ENCODE data around the gene AGT.
"Not testable (repeated sequence)": the region's sequence is repeated elsewhere in the genome, so short reads cannot be mapped to it uniquely, and the experiment has no call there.

The AGT gene

DNA sequence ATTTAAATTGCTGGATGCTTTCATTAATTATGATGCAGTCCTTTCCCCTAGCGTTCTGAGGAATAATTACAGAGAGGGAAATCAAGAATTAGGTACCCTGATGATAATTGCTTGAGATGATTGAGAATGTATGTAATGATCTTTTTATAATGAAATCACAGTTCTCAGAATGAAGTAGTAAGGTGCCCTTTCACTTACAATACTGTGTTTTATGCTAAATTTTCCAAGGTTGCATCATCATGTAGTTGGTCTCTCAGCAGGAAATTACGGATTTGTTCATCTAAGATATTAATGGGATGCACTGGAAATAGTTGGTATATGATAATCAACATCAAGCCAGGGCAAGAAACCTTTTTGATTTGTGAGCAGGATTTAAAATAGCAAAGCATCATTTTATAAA, 34.1 kb downstream of the AGT start:
- no peak overlapping the region for H3K9ac ChIP-seq (ENCODE audit: low read depth in 1 of 2, low read length in 2 of 2)
- H3K9me3 ChIP-seq (ENCODE audit: control insufficient read depth in 1 of 2, low read length in 2 of 2): no peaks in the 10 kb centered on the region
- no peaks in the 10 kb centered on the region for H3K4me1 ChIP-seq (ENCODE audit: control insufficient read depth in 1 of 2, insufficient read depth in 2 of 2, low read length in 2 of 2)
- H3K27ac ChIP-seq (ENCODE audit: low read depth, low read length): no peak overlapping the region
- peaks cover 32 to 74% of the 10 kb centered on the region in 2 donors for H3K36me3 ChIP-seq (ENCODE audit: control insufficient read depth in 1 of 2, insufficient read depth in 2 of 2, low read length in 2 of 2)
- H3K27me3 ChIP-seq (ENCODE audit: control insufficient read depth in 1 of 2, insufficient read depth in 2 of 2, low read length in 2 of 2): no peaks in the 10 kb centered on the region
- no peak overlapping the region for H3K4me3 ChIP-seq (ENCODE audit: low read depth in 1 of 2, low read length in 2 of 2)

DNA sequence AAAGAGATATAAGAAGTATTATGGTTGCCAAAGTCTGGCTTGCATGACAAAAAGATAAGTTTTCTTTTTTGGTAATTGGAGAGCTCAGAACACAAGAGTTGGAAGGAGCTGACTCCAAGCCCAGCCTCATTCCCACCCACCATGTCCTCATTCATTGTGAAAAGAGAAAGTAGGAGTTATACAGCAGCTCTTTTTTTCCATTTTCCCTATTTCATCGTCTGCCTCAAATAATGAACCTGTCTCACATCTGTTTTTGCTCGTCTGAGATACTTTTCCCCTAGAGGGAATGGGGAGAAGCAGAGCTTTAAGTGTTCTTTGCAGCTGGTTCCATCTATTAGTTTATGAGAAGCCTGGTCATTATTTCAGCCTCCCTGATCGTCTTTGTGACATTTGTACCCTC, 34.7 kb downstream of the AGT start:
- no peak overlapping the region for H3K9ac ChIP-seq (ENCODE audit: low read depth in 1 of 2, low read length in 2 of 2)
- H3K4me1 ChIP-seq (ENCODE audit: control insufficient read depth in 1 of 2, insufficient read depth in 2 of 2, low read length in 2 of 2): no peaks in the 10 kb centered on the region
- H3K9me3 ChIP-seq (ENCODE audit: control insufficient read depth in 1 of 2, low read length in 2 of 2): no peaks in the 10 kb centered on the region
- H3K27me3 ChIP-seq (ENCODE audit: control insufficient read depth in 1 of 2, insufficient read depth in 2 of 2, low read length in 2 of 2): no peaks in the 10 kb centered on the region
- no peak overlapping the region for H3K27ac ChIP-seq (ENCODE audit: low read depth, low read length)
- no peak overlapping the region for H3K4me3 ChIP-seq (ENCODE audit: low read depth in 1 of 2, low read length in 2 of 2)
- H3K36me3 ChIP-seq (ENCODE audit: control insufficient read depth in 1 of 2, insufficient read depth in 2 of 2, low read length in 2 of 2): peaks cover 26 to 73% of the 10 kb centered on the region in 2 donors

DNA sequence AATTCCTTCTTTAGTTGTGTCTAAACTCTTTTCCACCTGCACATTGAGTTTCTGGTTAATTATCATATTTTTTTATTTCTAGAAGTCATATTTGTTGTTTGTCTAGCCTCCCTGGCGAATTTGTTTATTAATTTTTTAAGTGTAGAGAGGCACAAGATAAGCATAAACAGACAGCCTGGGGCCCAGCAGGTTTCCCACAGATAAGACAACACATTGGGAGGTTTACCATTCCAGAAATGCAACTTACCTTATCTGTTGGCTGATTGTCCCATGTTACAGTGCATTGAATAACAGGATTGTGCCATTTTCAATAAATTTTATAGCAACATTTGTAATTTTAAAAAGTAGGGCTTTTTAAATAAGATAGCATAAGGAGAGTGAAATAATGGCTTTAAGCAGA, 36.7 kb downstream of the AGT start:
- Histone ChIP-seq H3K27me3 (ENCODE audit: control insufficient read depth in 1 of 2, insufficient read depth in 2 of 2, low read length in 2 of 2) (no peaks in the 10 kb centered on the region), H3K9me3 (ENCODE audit: control insufficient read depth in 1 of 2, low read length in 2 of 2) (no peaks in the 10 kb centered on the region), H3K4me1 (ENCODE audit: control insufficient read depth in 1 of 2, insufficient read depth in 2 of 2, low read length in 2 of 2) (no peaks in the 10 kb centered on the region), H3K4me3 (ENCODE audit: low read depth in 1 of 2, low read length in 2 of 2) (no peak overlapping the region), H3K36me3 (ENCODE audit: control insufficient read depth in 1 of 2, insufficient read depth in 2 of 2, low read length in 2 of 2) (peaks cover 31 to 74% of the 10 kb centered on the region in 2 donors), H3K9ac (ENCODE audit: low read depth in 1 of 2, low read length in 2 of 2) (no peak overlapping the region), H3K27ac (ENCODE audit: low read depth, low read length) (no peak overlapping the region)

DNA sequence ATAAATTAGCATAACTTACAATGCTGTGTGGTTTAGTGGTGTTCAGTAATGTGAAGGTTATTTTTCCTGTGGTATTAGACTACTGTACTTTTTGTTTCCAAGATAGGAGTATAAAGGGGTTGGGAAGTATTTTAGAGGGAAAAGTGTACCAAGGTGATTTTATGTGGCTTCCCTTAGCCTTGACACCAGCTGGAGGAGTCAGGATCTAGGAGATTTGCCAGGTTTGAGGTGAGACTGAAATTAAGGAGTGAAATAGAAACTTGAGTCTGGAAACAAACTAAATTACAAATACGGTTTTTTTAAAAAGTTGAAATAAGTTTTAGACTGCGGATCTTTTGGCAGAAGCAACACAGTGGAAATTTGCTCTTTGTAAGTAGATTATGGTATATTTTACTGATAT, 39.3 kb downstream of the AGT start:
- no peaks in the 10 kb centered on the region for H3K27me3 ChIP-seq (ENCODE audit: control insufficient read depth in 1 of 2, insufficient read depth in 2 of 2, low read length in 2 of 2)
- peaks cover 35 to 83% of the 10 kb centered on the region in 2 donors for H3K36me3 ChIP-seq (ENCODE audit: control insufficient read depth in 1 of 2, insufficient read depth in 2 of 2, low read length in 2 of 2)
- H3K9ac ChIP-seq (ENCODE audit: low read depth in 1 of 2, low read length in 2 of 2): no peak overlapping the region
- no peak overlapping the region for H3K27ac ChIP-seq (ENCODE audit: low read depth, low read length)
- no peaks in the 10 kb centered on the region for H3K4me1 ChIP-seq (ENCODE audit: control insufficient read depth in 1 of 2, insufficient read depth in 2 of 2, low read length in 2 of 2)
- no peaks in the 10 kb centered on the region for H3K9me3 ChIP-seq (ENCODE audit: control insufficient read depth in 1 of 2, low read length in 2 of 2)
- H3K4me3 ChIP-seq (ENCODE audit: low read depth in 1 of 2, low read length in 2 of 2): no peak overlapping the region

DNA sequence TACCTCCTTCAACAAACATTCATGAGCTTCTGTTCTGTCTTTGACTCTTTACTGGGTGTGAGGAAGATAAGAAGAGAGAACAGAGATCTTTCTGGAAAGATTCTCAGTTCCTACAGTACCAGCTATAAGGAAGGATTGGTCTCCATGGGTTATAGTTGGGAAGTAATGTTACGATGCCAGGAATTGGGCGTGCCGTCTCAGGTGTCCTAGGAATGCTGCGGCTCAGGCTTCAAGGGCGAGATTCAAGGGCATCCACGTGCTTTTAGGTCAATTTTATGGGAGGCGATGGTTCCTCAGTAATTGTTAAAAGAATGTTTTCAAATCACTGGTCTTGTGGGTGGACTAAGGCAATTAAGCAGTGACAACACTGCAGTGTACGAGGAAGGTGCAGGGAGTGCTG, 44.4 kb downstream of the AGT start:
- H3K4me3 ChIP-seq (ENCODE audit: low read depth in 1 of 2, low read length in 2 of 2): no peak overlapping the region
- H3K9me3 ChIP-seq (ENCODE audit: control insufficient read depth in 1 of 2, low read length in 2 of 2): no peaks in the 10 kb centered on the region
- H3K27me3 ChIP-seq (ENCODE audit: control insufficient read depth in 1 of 2, insufficient read depth in 2 of 2, low read length in 2 of 2): no peaks in the 10 kb centered on the region
- H3K27ac ChIP-seq (ENCODE audit: low read depth, low read length): no peak overlapping the region
- H3K36me3 ChIP-seq (ENCODE audit: control insufficient read depth in 1 of 2, insufficient read depth in 2 of 2, low read length in 2 of 2): peaks cover 52 to 94% of the 10 kb centered on the region in 2 donors
- H3K9ac ChIP-seq (ENCODE audit: low read depth in 1 of 2, low read length in 2 of 2): no peak overlapping the region
- no peaks in the 10 kb centered on the region for H3K4me1 ChIP-seq (ENCODE audit: control insufficient read depth in 1 of 2, insufficient read depth in 2 of 2, low read length in 2 of 2)

DNA sequence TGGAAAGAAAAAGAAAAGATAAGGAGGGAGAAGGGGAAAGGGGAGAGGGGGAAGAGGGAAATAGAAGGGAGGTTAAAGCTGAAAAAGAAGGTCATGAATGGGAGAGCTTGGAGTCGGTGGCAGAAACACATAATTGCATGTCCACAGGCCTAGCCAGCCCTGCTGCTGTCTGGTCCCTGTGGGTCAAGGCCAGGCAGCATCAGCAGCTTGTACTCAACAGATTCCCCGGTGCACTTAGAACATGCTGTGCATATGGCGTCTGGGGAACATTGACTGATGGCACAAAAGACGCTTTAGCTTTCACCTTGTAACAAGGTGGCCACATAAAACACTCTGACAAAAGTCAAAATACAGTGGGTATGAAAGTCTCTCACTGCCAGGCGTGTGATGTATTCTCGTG, 45.7 kb downstream of the AGT start:
- Histone ChIP-seq H3K4me1 (ENCODE audit: control insufficient read depth in 1 of 2, insufficient read depth in 2 of 2, low read length in 2 of 2) (no peaks in the 10 kb centered on the region), H3K4me3 (ENCODE audit: low read depth in 1 of 2, low read length in 2 of 2) (no peak overlapping the region), H3K27me3 (ENCODE audit: control insufficient read depth in 1 of 2, insufficient read depth in 2 of 2, low read length in 2 of 2) (no peaks in the 10 kb centered on the region), H3K9ac (ENCODE audit: low read depth in 1 of 2, low read length in 2 of 2) (no peak overlapping the region), H3K27ac (ENCODE audit: low read depth, low read length) (no peak overlapping the region), H3K36me3 (ENCODE audit: control insufficient read depth in 1 of 2, insufficient read depth in 2 of 2, low read length in 2 of 2) (peaks cover 52 to 89% of the 10 kb centered on the region in 2 donors), H3K9me3 (ENCODE audit: control insufficient read depth in 1 of 2, low read length in 2 of 2) (no peaks in the 10 kb centered on the region)

DNA sequence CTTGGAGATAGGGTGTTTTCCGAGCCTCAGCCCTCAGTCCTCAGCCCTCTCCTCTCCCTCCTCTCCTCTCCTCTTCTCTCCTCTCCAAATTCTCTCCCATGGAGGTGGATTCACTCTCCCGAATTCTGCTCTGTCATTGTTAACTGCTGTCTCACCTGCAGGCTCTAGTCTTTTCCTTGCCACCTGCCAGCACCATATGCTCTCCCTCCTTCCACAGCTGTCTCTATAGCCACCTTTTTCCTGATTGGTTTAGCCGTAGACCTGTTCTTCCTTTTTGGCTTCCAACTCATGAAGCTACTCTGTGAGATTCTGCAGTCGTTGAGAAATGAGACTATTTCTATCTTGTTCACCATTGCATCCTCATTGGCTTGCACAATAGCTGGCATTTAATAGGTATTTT, 51.9 kb downstream of the AGT start:
- no peaks in the 10 kb centered on the region for H3K9me3 ChIP-seq (ENCODE audit: control insufficient read depth in 1 of 2, low read length in 2 of 2)
- no peaks in the 10 kb centered on the region for H3K4me1 ChIP-seq (ENCODE audit: control insufficient read depth in 1 of 2, insufficient read depth in 2 of 2, low read length in 2 of 2)
- H3K27me3 ChIP-seq (ENCODE audit: control insufficient read depth in 1 of 2, insufficient read depth in 2 of 2, low read length in 2 of 2): no peaks in the 10 kb centered on the region
- H3K36me3 ChIP-seq (ENCODE audit: control insufficient read depth in 1 of 2, insufficient read depth in 2 of 2, low read length in 2 of 2): peaks cover 28 to 63% of the 10 kb centered on the region in 2 donors
- no peak overlapping the region for H3K9ac ChIP-seq (ENCODE audit: low read depth in 1 of 2, low read length in 2 of 2)
- no peak overlapping the region for H3K27ac ChIP-seq (ENCODE audit: low read depth, low read length)
- H3K4me3 ChIP-seq (ENCODE audit: low read depth in 1 of 2, low read length in 2 of 2): no peak overlapping the region

DNA sequence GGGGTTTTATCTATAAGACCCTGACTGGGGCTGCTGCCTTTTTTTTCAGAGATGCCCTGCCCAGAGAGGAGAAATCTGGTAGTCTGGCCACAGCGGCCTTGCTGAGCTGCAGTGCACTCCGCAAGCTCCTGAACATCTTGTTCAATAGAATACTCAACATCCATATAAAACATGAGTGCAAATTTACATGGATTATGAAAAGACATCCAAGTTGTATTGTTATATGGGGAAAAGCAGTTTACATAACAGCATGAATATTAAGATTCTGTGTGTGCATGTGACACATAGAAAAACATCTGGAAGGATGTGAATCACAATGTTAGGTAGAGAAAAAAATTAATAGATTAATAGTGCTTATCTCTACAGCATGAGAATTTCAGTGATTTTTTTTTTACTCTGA, 55.2 kb downstream of the AGT start:
- H3K27me3 ChIP-seq (ENCODE audit: control insufficient read depth in 1 of 2, insufficient read depth in 2 of 2, low read length in 2 of 2): no peaks in the 10 kb centered on the region
- no peak overlapping the region for H3K4me3 ChIP-seq (ENCODE audit: low read depth in 1 of 2, low read length in 2 of 2)
- no peak overlapping the region for H3K27ac ChIP-seq (ENCODE audit: low read depth, low read length)
- H3K9ac ChIP-seq (ENCODE audit: low read depth in 1 of 2, low read length in 2 of 2): no peak overlapping the region
- no peaks in the 10 kb centered on the region for H3K9me3 ChIP-seq (ENCODE audit: control insufficient read depth in 1 of 2, low read length in 2 of 2)
- H3K4me1 ChIP-seq (ENCODE audit: control insufficient read depth in 1 of 2, insufficient read depth in 2 of 2, low read length in 2 of 2): no peaks in the 10 kb centered on the region
- peaks cover 6 to 36% of the 10 kb centered on the region in 2 donors for H3K36me3 ChIP-seq (ENCODE audit: control insufficient read depth in 1 of 2, insufficient read depth in 2 of 2, low read length in 2 of 2)

DNA sequence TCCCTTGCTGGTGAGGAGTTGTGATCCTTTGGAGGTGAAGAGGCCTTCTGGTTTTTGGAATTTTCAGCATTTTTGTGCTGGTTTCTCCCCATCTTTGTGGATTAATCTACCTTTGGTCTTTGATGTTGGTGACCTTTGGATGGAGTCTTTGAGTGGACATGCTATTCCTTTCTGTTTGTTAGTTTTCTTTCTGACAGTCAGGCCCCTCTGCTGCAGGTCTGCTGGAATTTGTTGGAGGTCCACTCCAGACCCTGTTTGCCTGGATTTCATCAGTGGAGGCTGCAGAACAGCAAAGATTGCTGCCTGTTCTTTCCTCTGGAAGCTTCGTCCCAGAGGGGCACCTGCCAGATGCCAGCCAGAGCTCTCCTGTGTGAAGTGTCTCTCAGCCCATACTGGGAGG, 55.8 kb downstream of the AGT start:
- not testable (repeated sequence) for H3K4me3 ChIP-seq (ENCODE audit: low read depth in 1 of 2, low read length in 2 of 2); H3K4me1 ChIP-seq (ENCODE audit: control insufficient read depth in 1 of 2, insufficient read depth in 2 of 2, low read length in 2 of 2); H3K9me3 ChIP-seq (ENCODE audit: control insufficient read depth in 1 of 2, low read length in 2 of 2); H3K9ac ChIP-seq (ENCODE audit: low read depth in 1 of 2, low read length in 2 of 2); H3K27ac ChIP-seq (ENCODE audit: low read depth, low read length); H3K27me3 ChIP-seq (ENCODE audit: control insufficient read depth in 1 of 2, insufficient read depth in 2 of 2, low read length in 2 of 2)
- peaks cover 6 to 31% of the 10 kb centered on the region in 2 donors for H3K36me3 ChIP-seq (ENCODE audit: control insufficient read depth in 1 of 2, insufficient read depth in 2 of 2, low read length in 2 of 2)

DNA sequence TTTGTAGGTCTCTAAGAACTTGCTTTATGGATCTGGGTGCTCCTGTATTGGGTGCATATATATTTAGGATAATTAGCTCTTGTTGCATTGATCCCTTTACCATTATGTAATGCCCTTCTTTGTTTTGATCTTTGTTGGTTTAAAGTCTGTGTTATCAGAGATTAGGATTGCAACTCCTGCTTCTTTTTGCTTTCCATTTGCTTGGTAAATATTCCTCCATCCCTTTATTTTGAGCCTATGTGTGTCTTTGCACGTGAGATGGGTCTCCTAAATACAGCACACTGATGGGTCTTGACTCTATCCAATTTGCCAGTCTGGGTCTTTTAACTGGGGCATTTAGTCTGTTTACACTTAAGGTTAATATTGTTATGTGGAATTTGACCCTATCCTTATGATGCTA, 57.2 kb downstream of the AGT start:
- not testable (repeated sequence) for H3K27ac ChIP-seq (ENCODE audit: low read depth, low read length); H3K27me3 ChIP-seq (ENCODE audit: control insufficient read depth in 1 of 2, insufficient read depth in 2 of 2, low read length in 2 of 2); H3K4me3 ChIP-seq (ENCODE audit: low read depth in 1 of 2, low read length in 2 of 2); H3K9me3 ChIP-seq (ENCODE audit: control insufficient read depth in 1 of 2, low read length in 2 of 2); H3K4me1 ChIP-seq (ENCODE audit: control insufficient read depth in 1 of 2, insufficient read depth in 2 of 2, low read length in 2 of 2); H3K9ac ChIP-seq (ENCODE audit: low read depth in 1 of 2, low read length in 2 of 2)
- H3K36me3 ChIP-seq (ENCODE audit: control insufficient read depth in 1 of 2, insufficient read depth in 2 of 2, low read length in 2 of 2): peaks cover 3 to 21% of the 10 kb centered on the region in 2 donors

Data from duodenal mucosa (tissue), 2 donors.